Epithelial cell of proximal tubule (primary cell): ENCODE measurements around the gene ADAD2. TPM values are rescaled to one million over a fixed set of nuclear protein-coding genes. Genes with fewer than 3 reads are reported as not detected.
"Not testable (repeated sequence)": the region's sequence is repeated elsewhere in the genome, so short reads cannot be mapped to it uniquely, and the experiment has no call there.

ENCODE experiments used
- DNase-seq: peaks from one replicate; pipeline ENCODE4 v3.0.0-alpha.2; 2011; ENCODE audit warnings: low read depth
- H3K4me3 ChIP-seq: 2 replicates; pipeline ENCODE4 v1.5.1; 2011; ENCODE audit warnings: low read depth, mild to moderate bottlenecking, low read length
- CTCF ChIP-seq: conservative IDR thresholded peaks from 2 replicates; pipeline ENCODE4 v1.5.1; 2012; ENCODE audit warnings: low read depth, mild to moderate bottlenecking, low read length
- total RNA-seq: library from RNA; depleted of rRNA; stranded (reverse); fragments of >200 nt; gene quantifications from 2 replicates; pipeline ENCODE4 v1.2.3, GENCODE V29; 2015

ADAD2 gene
- total RNA-seq, 1 donor from 2014 or later: not detected

- H3K4me3 ChIP-seq: no peak overlapping the region
- TF ChIP-seq CTCF: no peak
- DNase-seq: no peak
Measured at GRCh38 chr16:84196101-84196500, 5.1 kb downstream of the ADAD2 start.

GRCh38 chr16:84196727-84197394, 5.9 kb downstream of the ADAD2 start:
- no peak for TF ChIP-seq CTCF
- no peak for DNase-seq
- no peak overlapping the region for H3K4me3 ChIP-seq

- no peak overlapping the region for H3K4me3 ChIP-seq
- TF ChIP-seq CTCF: no peak
- DNase-seq: no peak
Measured at GRCh38 chr16:84197466-84198128, 6.6 kb downstream of the ADAD2 start.

- no peak overlapping the region for H3K4me3 ChIP-seq
- TF ChIP-seq CTCF: no peak
- no peak for DNase-seq
Measured at GRCh38 chr16:84198401-84198800, 7.4 kb downstream of the ADAD2 start.

GRCh38 chr16:84199097-84199496, 8.1 kb downstream of the ADAD2 start:
- no peak overlapping the region for H3K4me3 ChIP-seq
- TF ChIP-seq CTCF: no peak
- no peak for DNase-seq

- TF ChIP-seq CTCF: no peak
- DNase-seq: no peak
- H3K4me3 ChIP-seq: no peak overlapping the region
Measured at GRCh38 chr16:84199861-84200260, 8.9 kb downstream of the ADAD2 start.

- DNase-seq, H3K4me3 ChIP-seq: not testable (repeated sequence)
Measured at GRCh38 chr16:84204551-84204950, 13.6 kb downstream of the ADAD2 start.

GRCh38 chr16:84205123-84205522, 14.2 kb downstream of the ADAD2 start:
- not testable (repeated sequence) for DNase-seq, H3K4me3 ChIP-seq
